ENCODE data around the gene PFKFB4. TPM values are rescaled to one million over a fixed set of nuclear protein-coding genes. Genes with fewer than 3 reads are reported as not detected.
"Not testable (repeated sequence)": the region's sequence is repeated elsewhere in the genome, so short reads cannot be mapped to it uniquely, and the experiment has no call there.

Gene PFKFB4
- total RNA-seq, 2 donors from 2014 or later: 2.0 to 4.5 TPM

DNA sequence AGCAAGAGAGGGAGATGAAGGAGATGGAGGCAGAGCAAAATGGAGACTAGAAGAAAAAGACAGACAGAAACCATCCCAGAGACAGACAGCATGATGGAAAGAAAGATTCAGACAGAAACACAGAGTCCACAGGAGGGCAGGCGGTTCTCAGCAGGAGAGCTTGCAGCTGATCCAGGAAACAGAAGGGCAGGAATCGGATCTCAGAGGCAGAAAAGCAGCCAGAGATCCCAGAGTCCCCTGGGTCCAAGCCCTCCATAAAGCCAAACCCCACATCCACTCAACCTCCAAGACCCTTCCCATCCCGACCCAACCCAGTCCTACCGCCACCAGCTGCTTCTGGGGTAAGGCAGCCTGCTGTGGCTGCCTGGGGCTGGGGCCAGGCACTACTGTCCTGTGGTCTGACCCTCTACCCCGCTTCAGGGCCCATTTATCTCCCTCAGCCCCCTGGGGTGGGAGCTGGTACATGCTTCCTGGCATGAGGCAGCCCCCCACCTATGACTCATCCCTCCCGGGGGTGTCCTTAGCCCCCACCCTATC, 6.8 kb upstream of the PFKFB4 start, which contains the start of gene UCN2:
UCN2 (minus strand) TSS at position 400 of the 537 bp plus-strand sequence. CDS start 657 bp downstream, outside the sequence.
- no peak for DNase-seq (ENCODE audit: low spot score)
- intact Hi-C loops (cut with DNase I): no loop called here

DNA sequence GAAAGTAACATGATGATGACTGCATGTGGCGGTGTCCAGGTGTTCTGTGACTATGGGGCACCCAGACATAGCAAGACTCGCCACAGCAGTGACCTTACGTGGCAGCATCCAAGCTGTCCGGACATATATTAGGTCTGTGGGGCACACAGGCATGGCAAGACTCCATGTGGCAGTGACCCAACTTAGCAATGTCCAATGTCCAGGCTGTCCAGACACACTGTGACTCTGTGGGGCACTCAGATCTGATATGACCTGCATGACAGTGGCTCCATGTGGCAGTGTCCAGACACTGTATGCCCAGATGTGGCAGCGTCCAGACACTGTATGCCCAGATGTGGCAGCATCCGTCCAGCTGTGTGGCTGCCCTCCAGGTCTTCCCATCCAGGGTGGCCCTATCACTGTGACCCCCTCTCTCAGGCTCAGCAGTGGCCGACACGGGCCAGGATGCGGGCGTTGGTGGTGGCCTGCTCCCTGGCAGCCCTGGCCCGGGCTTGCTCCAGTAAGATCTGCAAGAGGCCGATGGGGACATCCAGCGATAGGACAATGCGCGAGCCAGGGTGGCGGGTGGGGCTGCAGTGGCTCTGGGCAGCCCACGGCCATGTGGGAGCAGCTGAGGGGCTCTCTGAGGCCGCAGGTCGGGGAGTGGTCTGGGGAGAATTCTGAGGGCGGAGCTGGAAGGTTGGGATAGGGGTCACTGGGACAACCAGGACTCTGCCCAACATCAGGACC, 5.9 kb upstream of the PFKFB4 start:
- intact Hi-C loops (cut with DNase I): no loop called here
- DNase-seq (ENCODE audit: low spot score): no peak

DNA sequence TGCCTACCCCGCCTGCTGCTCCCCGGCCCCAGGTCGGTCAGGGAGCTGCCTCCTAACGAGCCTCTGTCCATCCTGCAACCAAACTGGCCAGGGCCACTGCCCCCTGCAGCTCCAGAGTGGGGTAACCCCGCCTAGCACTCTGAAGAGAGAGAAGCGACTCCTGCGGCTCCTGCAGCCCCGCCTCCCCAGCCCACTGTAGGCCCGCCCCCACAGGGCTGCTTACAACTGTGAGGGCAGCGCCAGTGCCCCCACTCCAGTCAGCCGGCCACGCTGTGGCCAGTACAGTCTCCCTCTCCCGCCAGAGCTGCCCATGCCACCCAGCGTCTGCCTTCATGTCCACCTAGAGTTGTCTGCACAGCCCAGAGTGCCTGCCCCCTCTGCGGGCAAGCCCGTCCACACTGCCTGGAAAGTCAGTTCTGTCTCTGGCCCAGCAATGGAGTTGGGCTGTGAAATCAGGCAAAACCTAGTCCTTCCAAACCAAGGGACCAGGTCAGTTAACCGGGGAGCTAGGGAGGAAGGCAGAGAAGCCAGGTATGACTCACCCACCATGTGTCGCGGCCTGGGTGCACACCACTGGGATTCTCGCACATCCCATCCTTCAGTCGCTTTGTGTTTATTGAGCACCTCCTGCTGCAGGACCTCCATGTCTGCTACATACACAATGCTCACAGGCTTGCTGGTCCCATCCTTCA, 4.6 kb upstream of the PFKFB4 start:
- intact Hi-C loops (cut with DNase I): no loop called here
- no peak for DNase-seq (ENCODE audit: low spot score)

DNA sequence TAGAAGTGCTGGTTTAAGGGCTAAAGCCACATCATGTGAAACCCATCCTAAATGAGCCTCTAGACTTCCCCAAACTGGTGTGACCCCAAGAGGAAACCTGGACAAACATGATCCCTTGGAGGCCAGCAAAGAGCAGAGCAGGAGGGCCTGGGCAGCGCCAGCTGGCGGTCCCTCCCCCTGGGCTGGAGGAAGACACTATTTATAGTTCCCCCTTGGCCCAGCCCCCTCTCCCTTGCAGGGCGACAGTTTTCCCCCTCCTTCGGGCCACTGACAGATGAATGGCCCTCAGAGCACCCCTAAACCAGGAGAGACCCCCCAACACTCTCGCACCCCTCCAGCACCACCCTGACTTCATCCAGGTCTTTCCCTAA, 4.0 kb upstream of the PFKFB4 start:
- intact Hi-C loops (cut with DNase I): no loop called here

DNA sequence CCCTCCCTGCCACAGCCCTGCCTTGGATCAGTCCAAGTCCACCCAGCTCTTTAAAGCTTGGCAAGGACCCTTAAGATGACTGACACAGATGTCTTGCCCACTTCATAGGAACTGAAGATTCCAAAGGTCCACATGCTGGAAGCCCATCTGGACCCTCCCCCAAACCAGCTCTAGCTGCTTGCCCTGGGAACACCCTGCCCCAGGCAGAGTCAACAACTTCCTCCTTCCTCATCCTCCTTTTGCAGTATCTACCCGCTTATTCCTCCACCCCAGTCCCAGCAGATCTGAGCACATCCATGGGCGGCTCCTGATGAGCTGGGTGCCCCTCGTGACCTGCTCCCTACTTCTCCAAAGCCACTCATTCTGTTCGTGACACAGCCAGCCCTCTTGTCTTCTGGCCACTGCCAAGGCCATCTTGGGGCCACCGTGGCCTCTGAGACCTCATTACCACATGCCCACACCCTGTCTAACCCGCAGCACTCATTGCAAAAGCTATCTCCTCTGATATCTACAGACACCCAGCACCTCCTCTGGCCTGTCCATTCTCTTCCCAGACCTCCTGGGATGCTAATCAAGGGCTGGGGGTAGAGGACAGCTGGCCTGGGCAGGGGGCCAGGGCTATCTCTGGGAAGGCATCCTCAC, 2.0 kb upstream of the PFKFB4 start:
- intact Hi-C loops (cut with DNase I): no loop called here
- DNase-seq (ENCODE audit: low spot score): peak; percentile 91

More for the DNA sequence above, 4.0 kb upstream of the PFKFB4 start:
- DNase-seq (ENCODE audit: low spot score): no peak

DNA sequence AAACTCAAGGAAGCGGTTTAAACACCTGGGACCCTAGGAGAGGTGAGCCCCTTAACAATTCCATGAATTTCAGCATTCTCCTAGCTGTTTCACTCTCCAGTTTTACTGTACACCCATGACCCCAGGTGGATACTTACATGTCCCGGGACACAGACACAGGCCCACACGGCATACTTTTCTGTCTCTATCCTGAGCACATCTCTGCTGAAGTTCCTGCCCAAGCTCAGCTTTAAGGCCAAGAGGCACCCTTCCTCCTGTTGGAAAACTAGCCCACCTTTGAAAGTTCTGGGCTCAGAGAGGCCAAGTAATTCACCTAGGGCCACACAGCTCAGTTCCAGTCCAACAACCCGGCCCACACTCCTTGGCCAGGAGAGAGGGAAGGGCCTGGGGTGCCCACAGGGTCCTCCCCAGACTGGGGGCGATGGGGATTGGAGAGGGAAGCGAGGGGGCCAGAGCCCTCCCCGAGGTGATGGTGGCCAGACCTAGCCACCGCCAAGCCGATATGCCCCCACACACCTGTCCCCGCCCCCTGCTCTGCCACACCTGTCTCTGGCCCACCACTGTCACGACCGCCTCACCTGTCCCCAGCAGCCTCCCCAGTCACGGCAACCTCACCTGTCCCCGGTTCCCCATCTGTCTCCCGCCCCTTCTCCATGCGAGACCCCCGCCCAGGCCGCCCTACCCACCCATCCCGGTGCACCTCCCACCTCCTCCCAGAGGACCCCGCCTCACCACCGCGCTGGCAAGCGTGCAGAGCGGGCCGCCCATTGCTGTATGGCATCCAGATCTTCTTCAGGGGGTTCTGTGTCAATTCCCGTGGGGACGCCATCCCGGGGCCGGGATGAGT, 431 bp downstream of the PFKFB4 start:
- no peak for DNase-seq (ENCODE audit: low spot score)
- intact Hi-C loops (cut with DNase I): no loop called here

DNA sequence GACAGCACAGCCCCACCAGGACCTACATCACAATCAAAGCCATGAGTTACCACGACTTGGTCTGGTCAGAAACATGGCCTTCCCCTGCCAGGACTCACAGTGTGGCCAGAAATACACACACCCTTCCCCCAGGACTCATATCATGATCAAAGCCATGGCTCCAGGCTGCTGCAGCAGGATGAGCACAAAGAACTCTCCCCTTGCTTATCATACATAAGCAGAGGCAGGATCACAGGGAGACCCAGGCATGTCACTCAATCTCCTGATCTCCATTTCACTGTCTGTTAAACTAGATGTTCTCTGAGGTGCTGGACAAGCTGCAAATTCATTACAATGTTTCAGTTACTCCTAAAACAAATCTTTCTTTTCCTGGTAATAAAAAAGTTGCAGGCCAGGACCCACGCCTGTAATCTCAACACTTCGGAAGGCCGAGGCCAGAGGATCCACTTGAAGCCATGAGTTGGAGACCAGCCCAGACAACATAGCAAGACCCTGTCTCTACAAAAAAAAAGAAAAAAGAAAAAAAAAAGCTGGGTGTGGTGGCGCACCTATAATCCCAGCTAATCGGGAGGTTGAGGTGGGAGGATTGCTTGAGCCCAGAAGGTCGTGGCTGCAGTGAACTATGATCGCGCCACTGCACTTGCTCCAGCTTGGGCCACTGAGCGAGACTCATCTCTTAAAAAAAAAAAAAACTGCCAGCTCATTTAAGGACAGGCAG, 1.2 kb downstream of the PFKFB4 start:
- intact Hi-C loops (cut with DNase I): no loop called here
- DNase-seq (ENCODE audit: low spot score): no peak

DNA sequence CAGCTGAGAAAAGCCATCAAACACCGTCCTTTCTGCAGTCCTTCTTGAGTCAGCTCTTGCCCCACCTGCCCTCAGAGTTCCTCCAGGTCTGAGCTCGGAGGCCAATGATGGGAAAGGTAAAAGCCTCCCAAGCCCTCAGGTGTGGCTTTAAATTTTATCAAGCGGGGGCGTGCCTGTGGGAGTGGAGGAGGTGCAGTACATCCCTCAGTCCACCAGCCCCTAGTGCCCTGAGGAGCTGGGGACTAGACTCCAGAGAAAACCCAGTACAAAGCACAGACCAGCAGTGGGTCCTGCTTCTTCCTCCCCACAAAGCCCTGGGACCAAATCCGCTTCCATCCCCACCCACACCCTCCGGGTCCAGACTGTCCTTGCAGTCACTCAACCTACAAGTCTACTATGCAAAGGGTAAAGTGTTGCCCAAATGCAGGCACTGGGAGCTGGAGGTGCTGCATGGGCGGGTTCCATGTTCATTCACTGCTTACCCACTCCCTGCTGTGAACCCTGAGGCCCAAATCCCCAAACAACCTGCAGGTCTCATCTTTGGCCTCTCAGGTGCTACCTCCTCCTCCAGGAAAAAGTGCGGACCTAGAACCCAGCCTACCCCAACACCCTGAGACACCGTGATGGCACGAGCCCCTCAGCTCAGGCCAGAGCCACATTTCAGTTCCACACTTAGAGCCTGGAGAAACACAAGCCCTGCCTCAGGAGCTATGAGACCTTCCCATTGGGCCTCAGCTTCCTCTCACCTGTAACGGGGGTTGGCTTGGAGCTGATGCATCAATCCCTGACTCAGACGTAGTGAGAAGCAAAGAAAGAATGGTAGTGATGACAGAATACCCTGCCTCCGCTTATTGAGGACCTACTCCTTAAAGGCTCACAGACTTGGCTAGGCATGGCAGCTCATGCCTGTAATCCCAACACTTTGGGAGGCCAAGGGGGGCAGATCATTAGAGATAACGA, 2.4 kb downstream of the PFKFB4 start:
- no peak for DNase-seq (ENCODE audit: low spot score)
- intact Hi-C loops (cut with DNase I): loop anchor here in 1 of 2 donors (5.0 kb wide), 1 partner anchor 107 kb away; the partner anchor contains the start of gene ATRIP

DNA sequence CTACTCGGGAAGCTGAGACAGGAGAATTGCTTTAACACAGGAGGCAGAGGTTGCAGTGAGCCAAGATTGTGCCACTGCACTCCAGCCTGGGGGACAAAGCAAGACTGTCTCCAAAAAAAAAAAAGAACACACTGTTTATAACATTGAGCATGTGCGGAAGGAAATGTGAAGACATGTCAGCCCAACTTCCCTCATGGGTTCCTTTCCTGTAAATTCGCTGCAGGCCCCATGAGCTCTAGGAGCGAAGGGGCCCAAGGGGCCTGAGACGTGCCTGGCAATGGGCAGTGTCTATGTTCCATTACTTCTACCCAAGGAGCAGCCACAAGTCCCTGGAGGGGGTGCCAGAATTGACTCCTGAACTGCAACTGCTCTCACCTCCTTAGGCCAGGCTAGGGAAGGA, 3.2 kb downstream of the PFKFB4 start:
- DNase-seq (ENCODE audit: low spot score): no peak
- intact Hi-C loops (cut with DNase I): loop anchor here in 1 of 2 donors (5.0 kb wide), 1 partner anchor 106 kb away; the partner anchor contains the start of gene ATRIP

DNA sequence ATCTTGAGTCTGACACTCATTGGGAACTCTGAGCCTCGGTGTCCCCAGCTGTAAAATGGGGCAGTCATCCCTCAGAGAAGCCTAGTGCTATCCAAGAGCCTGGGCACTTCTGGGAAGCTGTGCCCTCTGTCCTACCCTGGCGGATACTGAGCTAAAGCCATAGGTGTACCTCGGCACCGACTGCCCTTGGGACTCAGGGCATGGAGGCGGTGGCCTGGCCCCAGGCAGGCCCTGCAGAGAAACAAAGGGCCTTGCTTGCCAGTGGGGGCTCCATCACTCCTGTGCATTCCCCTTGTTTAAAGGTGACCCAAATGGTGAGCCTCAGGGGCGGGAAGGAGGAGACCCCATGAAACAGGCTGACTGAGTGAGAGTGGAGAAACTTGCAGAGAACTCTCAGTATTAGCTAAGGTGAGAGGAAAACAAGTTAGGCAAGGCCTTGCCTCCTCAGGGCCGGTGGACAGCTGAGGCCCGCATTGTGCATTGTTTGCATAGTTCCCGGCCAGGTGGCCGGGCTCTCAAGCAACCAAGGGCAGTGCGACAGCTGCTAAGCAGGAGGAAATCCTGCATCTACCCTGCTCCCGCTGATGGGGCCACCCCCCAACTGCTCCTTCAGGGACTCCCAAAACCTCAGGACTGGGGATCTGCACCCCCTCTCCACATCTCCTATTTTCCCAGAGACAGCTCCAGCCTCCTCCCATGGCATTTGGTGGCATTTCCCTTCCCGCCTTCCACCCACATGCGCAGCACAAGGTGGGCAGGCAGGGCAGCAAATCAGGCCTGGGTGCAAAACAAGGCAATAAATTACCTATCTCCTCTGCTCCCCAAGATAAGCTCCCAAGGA, 4.3 kb downstream of the PFKFB4 start:
- intact Hi-C loops (cut with DNase I): loop anchor here in 1 of 2 donors (5.0 kb wide), 1 partner anchor 105 kb away; the partner anchor contains the start of gene ATRIP
- no peak for DNase-seq (ENCODE audit: low spot score)

DNA sequence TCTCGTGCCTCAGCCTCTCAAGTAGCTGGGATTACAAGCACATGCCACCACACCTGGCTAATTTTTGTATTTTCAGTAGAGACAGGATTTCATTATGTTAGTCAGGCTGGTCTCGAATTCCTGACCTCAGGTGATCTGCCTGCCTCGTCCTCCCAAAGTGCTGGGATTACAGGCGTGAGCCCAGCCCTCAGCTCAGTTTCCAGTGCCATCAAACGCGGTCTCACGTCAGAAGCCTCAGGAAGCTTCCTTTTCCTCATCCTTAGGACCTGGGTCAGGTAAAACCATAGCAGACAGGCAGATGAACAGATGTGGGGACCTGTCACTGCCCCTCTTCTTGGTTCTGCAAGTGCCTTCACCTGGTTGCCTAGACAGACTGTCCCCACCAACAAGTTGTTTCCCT, 5.0 kb downstream of the PFKFB4 start:
- not testable (repeated sequence) for DNase-seq (ENCODE audit: low spot score)
- intact Hi-C loops (cut with DNase I): loop anchor here in 1 of 2 donors (5.0 kb wide), 1 partner anchor 104 kb away; the partner anchor contains the start of gene ATRIP

DNA sequence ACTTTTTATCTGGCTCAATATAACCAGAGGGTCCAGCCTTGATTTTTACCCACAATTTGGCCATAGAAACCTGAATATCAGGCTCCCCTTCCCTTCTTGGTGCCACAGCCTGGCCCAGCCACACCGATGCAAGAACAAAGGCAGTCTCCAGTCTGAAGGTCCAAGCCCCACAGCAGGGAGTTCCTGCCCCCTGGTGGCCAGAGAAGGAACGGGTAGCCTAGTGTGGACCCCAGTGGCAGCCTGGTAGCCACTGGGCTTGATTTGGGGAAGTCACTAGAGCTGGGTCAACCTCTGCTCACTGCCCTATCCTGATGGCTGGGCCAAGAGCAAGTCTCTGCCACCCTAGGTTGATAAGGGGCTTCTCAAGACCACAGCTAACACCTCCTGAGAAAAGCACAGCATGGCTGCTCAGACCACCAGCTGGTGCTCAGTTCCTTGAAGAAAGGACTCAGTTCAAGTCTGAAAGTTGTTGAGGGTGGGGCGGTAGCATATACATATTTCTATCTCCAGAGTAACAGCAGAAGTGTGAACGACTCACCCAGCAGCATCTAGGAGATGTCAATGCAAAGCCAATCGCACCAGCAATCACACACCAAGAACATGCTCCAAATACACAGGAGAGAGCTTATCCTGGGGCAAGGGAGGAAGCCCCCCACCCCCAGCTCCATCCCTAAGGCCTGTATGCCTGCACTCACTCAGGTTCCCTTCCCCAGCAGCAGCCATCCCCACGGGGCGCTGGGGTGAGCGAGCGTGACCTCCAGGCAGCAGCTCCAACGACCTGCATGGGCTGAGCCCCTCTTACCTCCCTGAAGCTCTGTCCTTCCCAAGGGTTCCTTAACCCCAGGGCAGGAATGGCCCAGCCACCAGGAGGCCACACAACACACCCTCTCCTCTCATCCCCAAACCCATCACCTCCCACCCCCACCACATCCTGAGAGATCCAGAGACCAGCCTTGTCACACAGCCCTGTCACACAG, 7.6 kb downstream of the PFKFB4 start:
- peak; percentile 96 for DNase-seq (ENCODE audit: low spot score)
- intact Hi-C loops (cut with DNase I): loop anchor here (2.0 to 10.0 kb wide), 3 partner anchors 84 to 274 kb away; no protein-coding TSS in a partner anchor

DNA sequence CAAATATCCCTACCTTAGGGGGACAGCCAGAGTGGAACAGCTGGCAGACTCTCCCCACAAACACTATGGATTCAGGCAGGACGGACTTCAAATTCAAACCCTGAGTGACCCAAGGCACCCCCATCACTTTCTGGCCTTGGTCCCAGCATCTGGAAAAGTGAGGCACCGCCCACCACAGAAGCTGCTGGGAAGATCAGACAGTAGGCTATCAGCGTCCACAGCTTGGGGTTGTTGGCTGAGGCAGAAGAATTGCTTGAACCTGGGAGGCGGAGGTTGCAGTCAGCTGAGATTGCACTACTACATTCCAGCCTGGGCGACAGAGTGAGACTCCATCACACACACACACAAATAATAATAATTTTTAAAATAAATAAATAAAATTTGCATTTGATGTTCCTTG, 8.5 kb downstream of the PFKFB4 start:
- DNase-seq (ENCODE audit: low spot score): no peak
- intact Hi-C loops (cut with DNase I): loop anchor here (2.0 to 10.0 kb wide), 3 partner anchors 83 to 273 kb away; no protein-coding TSS in a partner anchor

DNA sequence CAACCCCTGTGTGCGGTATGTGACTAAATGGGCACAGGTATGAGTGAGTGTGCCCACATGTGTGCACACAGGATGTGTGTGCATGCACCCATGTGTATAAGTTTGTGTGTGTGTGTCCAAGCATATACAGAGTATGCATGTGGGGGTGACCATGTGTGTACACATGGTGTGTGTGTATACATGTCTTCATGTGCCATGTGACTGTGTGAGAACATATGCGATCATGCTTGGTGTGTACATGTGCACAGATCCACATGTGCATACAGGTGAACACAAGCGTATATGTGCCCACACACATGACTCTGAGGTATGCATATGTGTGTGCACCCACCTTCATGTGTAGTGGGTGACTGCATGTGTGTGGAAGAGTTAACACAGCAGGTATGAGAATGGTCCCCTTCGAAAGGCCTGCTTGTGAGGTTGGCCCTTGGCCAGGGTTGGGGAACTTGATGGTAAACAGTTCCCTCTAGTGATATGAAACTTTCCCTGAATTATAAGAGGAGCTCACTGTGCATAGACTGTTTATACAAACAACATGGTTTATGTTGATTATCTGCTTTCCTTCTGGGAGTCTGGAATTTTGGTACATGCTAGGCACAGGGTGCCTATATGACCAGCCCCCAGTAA, 10.3 kb downstream of the PFKFB4 start:
- DNase-seq (ENCODE audit: low spot score): no peak
- intact Hi-C loops (cut with DNase I): loop anchor here (2.0 to 10.0 kb wide), 3 partner anchors 80 to 272 kb away; a partner anchor contains a TSS

All from posterior vena cava (tissue), 2 donors.